SK-MEL-5 (cell line): ENCODE measurements around the gene ATP8B4. TPM values are rescaled to one million over a fixed set of nuclear protein-coding genes. Genes with fewer than 3 reads are reported as not detected.

Experiments
- DNase-seq: peaks from one replicate; pipeline ENCODE4 v3.0.0-alpha.2; 2016; ENCODE audit warnings: low read depth, low spot score
- in situ Hi-C: cut with HindIII; loops from 2 replicates; pipeline ENCODE4 v1.10.0; 2016; ENCODE audit warnings: low sequenced_read_pairs, high pct_unique_total_duplicates, low pct_unique_long_range_greater_than_20kb
- total RNA-seq: library from RNA; depleted of rRNA; stranded (reverse); fragments of >200 nt; shearing (Covaris generic); gene quantifications from 2 replicates; pipeline ENCODE4 v1.2.3, GENCODE V29; 2014

ATP8B4 gene
- total RNA-seq, 1 experiment from 2014 or later: 1.2 TPM

DNA sequence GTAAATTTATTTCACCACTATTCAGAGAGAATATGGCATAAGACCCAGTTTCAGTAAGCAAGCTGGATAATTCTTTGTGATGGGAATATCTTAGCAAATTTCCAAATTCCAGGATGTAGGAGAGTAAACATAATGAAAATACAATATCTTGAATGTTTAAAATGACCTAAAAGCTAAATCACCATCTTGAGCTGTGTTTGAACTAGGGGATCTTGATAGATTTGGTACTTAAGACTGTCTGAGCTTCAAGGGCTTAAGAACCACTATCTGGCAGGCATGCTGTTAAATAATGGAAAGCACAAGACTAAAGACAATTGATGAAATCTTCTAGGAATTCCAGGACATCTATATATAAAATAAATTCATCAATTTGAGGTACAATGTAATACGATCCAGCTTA, 217.7 kb downstream of the ATP8B4 start:
- DNase-seq: no peak
- in situ Hi-C loops: no loop called here

DNA sequence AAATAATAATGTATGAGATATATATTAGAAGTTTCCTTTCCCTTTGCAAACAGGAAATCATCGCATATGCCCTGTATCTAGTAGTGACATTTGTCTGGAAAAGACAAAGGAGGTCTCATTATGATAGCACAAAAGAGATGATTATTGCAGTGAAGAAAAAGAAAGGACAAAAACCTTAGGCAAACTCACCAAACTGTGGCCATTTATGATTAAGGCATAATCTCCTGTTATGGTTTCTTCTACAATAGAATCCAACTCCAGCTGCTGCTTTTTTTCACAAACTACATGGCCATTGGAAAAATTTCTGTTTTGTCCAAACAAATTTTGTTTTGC, 218.2 kb downstream of the ATP8B4 start:
- in situ Hi-C loops: no loop called here
- no peak for DNase-seq

DNA sequence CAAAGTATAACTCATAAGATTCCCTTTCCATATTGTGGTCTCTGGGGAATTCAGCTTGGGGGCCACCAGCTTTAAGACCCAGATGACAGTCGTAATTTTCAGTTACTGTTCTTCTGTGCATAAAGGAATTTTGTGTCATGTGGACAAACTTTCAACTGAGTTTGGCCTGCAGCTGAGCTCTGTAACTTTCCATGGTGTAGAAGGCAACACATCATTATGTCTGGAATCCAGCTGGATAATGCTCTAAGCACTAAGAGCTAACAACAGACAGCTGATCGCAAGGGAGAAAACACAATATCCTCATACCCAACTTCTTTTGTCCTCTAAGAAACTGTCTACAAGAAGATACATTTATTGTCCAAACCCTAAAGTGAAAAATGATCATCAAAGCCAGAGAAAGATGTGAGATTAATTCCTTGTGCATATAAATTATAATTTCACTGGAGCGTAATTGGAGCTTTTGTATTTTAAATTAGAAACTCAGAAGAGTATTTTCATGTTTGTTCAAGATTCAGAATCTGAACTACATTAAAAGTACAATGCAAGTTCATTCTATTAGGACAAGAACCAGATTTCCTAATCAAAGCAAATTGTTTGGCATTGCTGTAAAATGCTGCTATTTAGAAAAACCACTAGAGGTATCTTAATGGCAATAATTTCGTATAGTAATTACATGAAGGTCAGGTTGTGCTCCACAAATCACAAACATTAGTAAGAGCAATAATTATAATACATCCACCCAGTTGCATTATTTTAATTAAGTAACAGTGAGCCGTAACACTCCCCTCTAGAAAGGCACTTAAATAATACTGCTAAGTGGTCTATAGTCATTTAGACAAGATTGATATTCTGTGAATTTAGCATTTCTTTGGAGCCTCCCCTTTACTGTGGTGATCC, 218.8 kb downstream of the ATP8B4 start:
- in situ Hi-C loops: no loop called here
- no peak for DNase-seq

DNA sequence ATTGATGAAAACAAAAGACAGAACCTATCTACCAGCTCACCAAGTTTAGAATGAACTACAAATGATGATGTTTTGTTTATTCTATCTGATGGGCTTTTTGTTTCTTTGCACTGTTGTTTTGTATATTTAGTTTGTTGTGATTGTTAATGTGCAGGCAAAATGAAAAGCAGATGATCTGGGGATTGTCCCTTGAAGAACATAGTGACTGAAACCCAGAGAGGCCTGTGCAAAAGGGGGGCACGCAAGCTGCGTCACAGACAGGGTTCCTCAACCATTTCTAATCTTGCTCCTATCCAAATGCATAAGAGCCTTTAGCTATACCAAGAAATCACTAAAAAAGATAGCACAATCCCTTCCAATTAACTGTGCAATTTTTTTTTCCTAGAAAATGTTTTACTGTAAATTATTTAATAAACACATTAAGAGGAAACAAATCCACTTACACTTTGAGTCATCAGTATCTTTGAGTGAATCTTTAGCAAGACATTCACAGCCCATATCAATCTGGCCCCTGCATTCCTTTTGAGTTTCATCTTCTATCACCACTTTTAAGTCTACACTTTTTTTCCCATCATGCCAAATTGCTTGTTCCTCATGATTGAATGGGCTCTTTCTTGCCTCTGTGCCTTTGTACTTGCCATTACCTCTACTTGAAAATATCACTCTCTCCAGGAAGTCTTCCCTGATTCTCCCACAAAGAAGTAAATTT, 220.3 kb downstream of the ATP8B4 start:
- in situ Hi-C loops: no loop called here
- no peak for DNase-seq

DNA sequence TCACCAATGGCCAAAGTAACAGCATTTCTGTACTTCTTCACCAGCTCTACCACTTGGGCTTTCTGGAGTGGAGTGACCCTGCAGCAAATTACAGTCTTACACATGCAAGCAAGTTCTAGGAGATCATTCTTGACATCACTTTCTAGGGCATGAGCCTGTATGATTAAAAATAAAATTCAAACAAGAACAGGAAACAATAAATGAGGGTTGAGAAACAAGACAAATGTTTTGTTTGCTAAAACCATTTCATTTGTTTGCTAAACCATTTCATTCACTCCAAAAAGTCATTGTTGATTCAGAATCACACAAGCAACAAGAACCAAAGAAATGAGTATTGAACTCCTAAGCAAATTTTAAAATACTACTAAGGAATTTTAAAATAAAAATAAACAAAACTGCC, 220.9 kb downstream of the ATP8B4 start:
- DNase-seq: no peak
- in situ Hi-C loops: no loop called here

DNA sequence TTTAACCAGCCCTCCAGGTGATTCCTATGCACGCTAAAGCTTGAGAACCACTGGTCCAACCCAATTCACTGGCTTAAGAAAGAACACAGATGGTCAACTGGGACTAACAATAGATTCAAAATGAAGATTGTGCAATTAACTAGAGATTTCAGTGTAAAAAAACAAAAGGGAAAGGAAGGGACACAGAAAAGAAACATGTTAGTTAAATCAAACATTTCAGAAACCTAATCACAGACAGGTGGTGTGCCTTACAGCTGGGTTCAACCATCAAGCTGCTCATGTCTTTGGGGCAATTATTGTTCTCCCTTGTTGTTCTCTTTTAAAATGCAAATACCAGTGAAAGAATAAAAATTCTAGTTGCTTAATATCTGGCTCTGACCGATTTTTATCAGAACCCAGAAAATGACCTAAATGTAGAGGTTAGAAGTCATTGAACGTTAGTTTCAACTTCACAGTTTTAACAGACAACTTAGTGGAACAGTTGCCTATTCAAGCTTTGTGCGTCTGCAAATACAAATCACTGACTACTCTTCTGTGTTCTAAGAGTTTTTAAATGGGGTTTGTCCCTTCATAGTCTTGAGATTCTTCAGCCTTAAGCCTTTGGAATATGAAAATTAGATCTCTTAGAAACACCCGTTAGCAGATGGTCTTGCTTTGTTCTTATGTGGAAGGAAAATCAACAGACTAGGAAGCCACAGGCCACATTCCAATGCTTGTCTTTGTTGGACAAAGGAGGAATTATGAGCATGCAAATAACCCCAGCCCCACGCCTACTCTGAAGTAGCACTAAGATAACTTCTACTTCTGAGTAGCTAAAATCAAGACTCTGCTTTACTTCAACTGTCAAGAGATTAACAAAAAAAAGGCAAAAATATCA, 223.4 kb downstream of the ATP8B4 start:
- peak; percentile 32 for DNase-seq
- in situ Hi-C loops: no loop called here

DNA sequence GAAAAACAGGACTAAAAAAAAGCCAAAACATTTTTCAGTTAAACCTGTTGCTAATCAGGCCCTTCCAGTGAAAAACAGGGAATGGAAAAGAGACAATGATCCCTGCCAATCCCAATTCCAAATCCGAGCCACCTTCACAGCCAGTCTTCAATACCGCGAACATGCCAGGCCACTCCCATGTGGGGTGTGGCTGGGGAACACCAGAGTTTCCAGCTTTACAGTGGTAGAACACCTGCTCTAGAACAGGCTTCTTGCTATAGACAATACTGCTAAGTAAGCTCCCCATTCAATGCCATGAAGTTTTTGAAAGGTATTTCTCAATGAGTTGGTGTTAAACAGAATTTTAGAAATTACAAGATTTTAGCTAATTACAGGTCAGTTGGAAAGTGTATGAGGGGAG, 228.3 kb downstream of the ATP8B4 start:
- DNase-seq: no peak
- in situ Hi-C loops: no loop called here

DNA sequence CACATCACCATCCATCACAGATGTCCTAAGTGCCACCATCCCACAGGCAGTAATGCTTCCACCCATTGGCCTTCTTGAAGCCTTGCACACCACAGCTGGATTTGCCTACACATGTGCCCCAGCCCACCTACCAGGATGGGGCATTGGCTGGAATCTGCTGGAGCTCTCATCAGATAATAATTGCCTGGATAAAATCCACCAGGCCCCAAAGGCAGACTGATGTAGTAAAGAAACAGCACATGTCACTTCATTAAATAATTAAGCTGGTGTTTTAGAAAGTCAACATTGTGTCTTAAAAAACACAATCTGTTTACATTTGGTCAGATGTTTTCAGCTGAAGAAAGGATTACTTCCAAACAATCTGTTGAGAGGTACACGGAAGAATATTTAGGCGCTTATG, 229.5 kb downstream of the ATP8B4 start:
- in situ Hi-C loops: no loop called here

DNA sequence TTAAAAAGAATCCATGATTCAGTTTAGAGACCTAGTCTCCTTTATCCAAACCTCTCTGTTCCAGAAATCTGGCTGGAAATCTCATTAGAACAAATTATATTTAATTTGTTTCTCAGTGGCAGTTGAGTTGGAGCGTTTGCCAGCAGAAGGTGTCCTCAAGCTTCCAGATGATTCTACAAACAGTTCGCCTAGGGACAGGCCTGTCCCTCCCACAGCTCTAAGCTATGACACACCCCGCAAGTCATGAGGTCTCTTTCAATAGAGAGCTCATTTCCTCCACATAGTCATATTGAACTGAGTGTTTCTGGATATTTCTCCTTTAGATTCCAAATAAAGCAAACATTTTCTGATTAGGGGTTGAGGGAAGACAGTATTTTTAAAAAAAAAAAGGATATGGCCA, 230.3 kb downstream of the ATP8B4 start:
- no peak for DNase-seq
- in situ Hi-C loops: no loop called here

More for the DNA sequence above, 229.5 kb downstream of the ATP8B4 start:
- no peak for DNase-seq

DNA sequence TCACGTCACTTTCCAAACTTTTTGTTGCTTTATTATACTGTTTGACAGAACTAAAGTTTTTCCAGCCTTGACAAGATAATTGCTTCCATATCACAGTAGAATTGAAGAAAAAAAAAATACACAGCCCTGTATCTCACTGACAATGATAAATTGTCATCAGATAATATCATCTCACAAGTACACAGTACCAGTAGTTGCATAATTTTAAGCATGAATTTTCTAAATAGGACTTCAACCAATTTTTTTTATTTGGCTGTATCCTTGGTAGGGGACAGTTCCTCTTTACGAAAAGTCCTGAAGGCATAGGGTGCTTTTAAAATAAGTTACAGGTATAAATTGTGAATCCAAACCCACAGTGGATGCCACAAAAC, 230.7 kb downstream of the ATP8B4 start:
- in situ Hi-C loops: no loop called here
- no peak for DNase-seq

DNA sequence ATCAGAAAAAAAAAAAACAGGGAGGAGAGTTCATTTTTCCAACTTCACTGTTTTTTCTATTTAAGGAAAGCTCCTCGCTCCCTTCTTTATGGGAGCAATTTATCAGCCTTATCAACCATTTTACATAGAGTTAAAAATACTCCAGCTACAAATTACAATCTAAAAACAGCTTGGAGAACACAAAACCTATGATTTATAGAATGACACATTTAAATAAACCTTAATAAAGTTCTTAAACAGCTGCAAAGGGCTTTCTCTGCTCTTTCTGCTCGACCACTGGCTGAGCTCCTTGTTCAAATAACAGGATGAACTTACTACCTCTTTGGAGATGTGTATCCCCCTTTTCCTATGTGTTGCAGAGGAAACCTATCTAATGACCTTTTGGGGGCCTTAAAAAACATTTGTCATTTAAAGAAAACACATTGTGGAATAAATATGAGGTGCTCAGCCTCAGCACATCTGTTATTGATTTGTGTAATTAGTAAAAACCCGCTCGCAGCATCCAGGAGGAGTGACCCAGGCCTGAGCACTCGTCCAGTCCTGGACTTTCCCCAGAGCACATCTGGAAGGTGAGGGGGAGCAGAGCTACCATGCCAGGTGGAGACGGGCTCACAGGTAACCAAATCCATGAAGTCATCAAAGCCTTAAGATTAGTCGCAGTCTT, 231.2 kb downstream of the ATP8B4 start:
- in situ Hi-C loops: no loop called here

DNA sequence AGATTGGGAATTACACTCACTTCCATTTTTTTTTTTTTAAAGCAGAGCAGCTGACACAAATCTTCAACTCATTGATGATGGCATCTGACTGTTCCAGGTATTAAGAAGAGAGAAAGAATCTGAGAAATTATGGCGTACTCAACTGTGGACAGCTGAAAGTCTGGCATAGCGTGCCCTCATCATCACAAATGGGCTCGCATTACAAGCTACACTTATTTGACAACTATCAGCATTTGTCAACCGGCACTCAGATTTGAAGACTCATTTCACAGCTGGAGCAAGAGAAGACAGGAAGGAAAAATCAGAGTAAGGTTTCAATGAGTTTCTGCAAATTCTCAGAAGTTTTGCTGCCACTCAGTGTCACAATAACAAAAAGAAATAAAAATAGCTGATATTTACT, 235.9 kb downstream of the ATP8B4 start:
- in situ Hi-C loops: no loop called here
- DNase-seq: no peak

More for the DNA sequence above, 231.2 kb downstream of the ATP8B4 start:
- DNase-seq: no peak

DNA sequence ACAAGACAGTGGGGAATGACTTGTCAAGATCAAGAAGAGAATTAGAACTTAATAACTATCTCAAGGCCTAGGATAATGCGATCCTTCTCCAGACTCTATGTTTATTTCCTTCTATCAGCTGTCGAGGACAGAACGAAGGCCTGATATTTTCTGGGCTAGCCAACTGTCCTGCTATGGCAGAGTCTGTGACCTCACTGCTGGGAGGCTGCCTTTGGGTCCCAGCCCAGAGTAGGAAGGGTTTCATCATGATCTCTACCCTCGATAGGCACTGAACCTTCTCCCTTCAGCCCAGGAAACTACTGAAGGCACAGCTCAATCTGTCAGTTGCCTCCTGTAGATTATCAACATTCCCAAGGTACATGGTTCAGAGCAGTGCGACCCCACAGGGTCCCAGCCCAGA, 237.2 kb downstream of the ATP8B4 start:
- DNase-seq: no peak
- in situ Hi-C loops: no loop called here

DNA sequence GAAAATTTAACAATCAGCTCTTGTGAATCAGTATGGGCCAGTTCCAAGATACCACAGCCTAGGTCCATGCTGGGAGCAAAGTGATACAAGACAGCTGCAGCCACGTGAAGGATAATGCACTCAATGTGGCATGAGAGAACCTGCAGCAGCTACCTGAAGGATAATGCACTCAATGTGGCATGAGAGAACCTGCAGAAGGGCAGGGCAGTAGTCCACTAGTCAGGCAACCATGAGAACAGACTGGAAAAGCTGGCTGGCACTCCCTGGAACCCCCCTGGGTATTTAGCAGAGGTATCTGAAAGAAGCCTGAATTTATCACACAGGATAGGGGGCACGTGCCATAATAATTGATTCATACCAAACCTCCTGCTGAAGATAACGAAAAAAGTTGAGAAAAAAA, 237.6 kb downstream of the ATP8B4 start:
- in situ Hi-C loops: no loop called here

DNA sequence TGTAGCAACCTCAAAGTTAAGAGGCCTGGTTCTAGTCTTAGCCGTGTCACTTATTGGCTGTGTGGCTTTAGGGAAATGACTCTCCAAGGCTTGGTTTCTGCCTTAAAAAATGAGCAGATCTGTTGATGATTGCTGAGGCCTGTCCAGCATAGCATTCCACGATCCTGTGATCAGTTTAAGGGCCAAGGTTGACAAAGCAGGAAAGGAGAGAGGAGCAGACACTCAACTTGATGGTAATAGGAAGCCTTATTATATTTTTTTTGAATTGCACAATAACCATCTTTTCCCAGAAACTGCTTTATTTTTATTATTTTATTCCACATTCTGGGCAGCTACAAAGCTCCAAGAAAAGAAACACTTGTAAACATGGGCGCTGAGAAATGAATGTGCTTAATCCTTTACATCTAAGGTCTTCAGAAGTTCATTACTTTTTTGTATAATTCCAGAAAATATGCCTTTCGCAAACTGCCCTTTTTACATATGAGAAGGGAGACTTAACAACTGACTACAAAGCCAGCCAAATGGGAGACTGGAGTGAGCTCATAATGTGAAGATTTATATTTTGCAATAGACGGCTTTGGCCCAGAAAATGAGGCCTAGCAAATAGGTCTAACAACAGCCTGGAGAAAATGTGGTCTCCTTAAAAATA, 241.0 kb downstream of the ATP8B4 start:
- in situ Hi-C loops: no loop called here
- no peak for DNase-seq

More for the DNA sequence above, 237.6 kb downstream of the ATP8B4 start:
- no peak for DNase-seq

DNA sequence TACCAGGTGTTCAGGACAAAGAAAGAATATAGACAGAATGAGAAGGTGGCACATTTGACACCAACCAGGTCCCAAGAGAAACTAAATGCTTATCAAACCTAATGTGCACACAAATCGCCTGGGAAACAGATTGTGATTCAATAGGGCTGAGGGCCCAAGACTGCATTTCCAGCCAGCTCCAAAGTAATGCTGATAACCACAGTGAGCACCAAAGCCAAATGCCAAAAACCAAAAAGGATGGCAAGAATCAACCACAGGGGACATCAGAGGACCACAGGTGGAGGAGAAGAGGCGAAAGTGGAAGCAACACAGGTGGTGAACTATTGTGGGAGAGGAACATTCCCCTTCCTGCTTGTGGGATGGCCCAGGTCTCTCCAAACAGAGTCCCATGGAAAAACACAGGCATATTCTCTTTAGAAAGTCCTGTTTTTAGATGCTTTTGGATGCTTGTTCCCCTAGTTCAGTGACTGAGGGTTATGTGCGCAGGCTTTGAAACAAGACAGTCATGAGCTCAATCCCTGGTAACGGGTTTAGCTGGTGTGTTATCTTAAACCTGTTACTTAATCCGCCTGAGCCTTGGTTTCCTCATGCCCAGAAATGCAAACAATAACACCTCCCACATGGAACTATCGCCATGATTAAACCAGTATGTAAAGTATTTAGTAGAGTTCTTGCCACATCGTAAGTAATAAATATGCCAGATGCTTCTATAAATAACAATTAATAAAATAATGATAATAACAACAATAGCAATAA, 241.7 kb downstream of the ATP8B4 start:
- in situ Hi-C loops: no loop called here
- DNase-seq: no peak
